Caco-2 (cell line): ENCODE data around the gene TIPRL. TPM values are rescaled to one million over a fixed set of nuclear protein-coding genes. Genes with fewer than 3 reads are reported as not detected.
"Not testable (repeated sequence)": the region's sequence is repeated elsewhere in the genome, so short reads cannot be mapped to it uniquely, and the experiment has no call there.

Experiments
- BruUV-seq: library from RNA; stranded (reverse); fragments of 400-500 nt; replicated peaks from 2 replicates; lab custom pipeline; 2021; lab: Mats Ljungman, UMichigan
- CTCF ChIA-PET: fragments of 300-600 bp; sonication (Branson Sonifier 250); formaldehyde crosslinking; loops from one replicate; lab custom pipeline; 2022; ENCODE audit warnings: antibody characterized with exemption; lab: Charles Lee
- POLR2A ChIA-PET: fragments of 300-600 bp; sonication (Branson Sonifier 250); formaldehyde crosslinking; loops from one replicate; lab custom pipeline; 2022; ENCODE audit warnings: antibody characterized with exemption; lab: Charles Lee
- DNase-seq, 2 experiments: peaks; one replicate each; pipeline versions ENCODE4 v3.0.0 to v3.0.0-alpha.2; 2020 to 2022
- H3K27me3 ChIP-seq: replicated peaks from 2 replicates; pipeline ENCODE4 v1.6.0; 2011; ENCODE audit warnings: low read length; ENCODE audit not compliant: control insufficient read depth, insufficient read depth
- H3K36me3 ChIP-seq: 2 replicates; pipeline ENCODE4 v1.5.1; 2011; ENCODE audit warnings: low read length; ENCODE audit not compliant: control insufficient read depth, insufficient read depth
- H3K4me1 ChIP-seq: fragments of 250-450 bp; sonication (Bioruptor Pico); 2 replicates; pipeline ENCODE4 v1.5.1; 2020; ENCODE audit warnings: mild to moderate bottlenecking
- H3K4me3 ChIP-seq: 2 replicates; pipeline ENCODE4 v1.5.1; 2011; ENCODE audit warnings: low read depth, mild to moderate bottlenecking, control low read depth, low read length
- H3K9me3 ChIP-seq: fragments of 250-450 bp; sonication (Bioruptor Pico); 2 replicates; pipeline ENCODE4 v1.5.1; 2020; ENCODE audit warnings: mild to moderate bottlenecking, moderate library complexity
- H3K27ac Mint-ChIP-seq: one replicate; pipeline ENCODE4 v1.8.0; 2022; ENCODE audit warnings: mixed read lengths; ENCODE audit not compliant: unreplicated experiment
- H3K27me3 Mint-ChIP-seq: one replicate; pipeline ENCODE4 v1.8.0; 2022; ENCODE audit warnings: mixed read lengths; ENCODE audit not compliant: insufficient read depth, unreplicated experiment
- H3K36me3 Mint-ChIP-seq: one replicate; pipeline ENCODE4 v1.8.0; 2022; ENCODE audit warnings: mild to moderate bottlenecking, mixed read lengths; ENCODE audit not compliant: insufficient read depth, unreplicated experiment
- H3K4me1 Mint-ChIP-seq: one replicate; pipeline ENCODE4 v1.8.0; 2022; ENCODE audit warnings: low read depth, mixed read lengths; ENCODE audit not compliant: unreplicated experiment
- H3K4me3 Mint-ChIP-seq: one replicate; pipeline ENCODE4 v1.8.0; 2022; ENCODE audit warnings: mild to moderate bottlenecking, moderate library complexity, mixed read lengths; ENCODE audit not compliant: unreplicated experiment
- H3K9me3 Mint-ChIP-seq: one replicate; pipeline ENCODE4 v1.8.0; 2022; ENCODE audit warnings: mixed read lengths; ENCODE audit not compliant: unreplicated experiment
- CTCF ChIP-seq, 2 experiments: fragments of 200-600 bp in 1 of 2; IDR thresholded peaks; 1 replicate in 1 of 2; 2 replicates in 1 of 2; pipeline versions ENCODE4 v1.5.1 to v1.8.0; 2011 to 2022; ENCODE audit warnings: antibody characterized with exemption in 1 of 2, control low read depth in 1 of 2, inconsistent platforms in 1 of 2, low read depth in 1 of 2, low read length in 1 of 2, mild to moderate bottlenecking in 1 of 2, moderate library complexity in 1 of 2; ENCODE audit not compliant: insufficient read depth in 1 of 2, severe bottlenecking in 1 of 2, unreplicated experiment in 1 of 2
- intact Hi-C: fragments of 100-400 bp; cut with micrococcal nuclease; formaldehyde crosslinking; loops from one replicate; pipeline ENCODE4 v1.10.0; 2022; ENCODE audit not compliant: unreplicated experiment
- total RNA-seq: library from RNA; stranded (reverse); gene quantifications from 2 replicates; pipeline ENCODE4 v1.2.3, GENCODE V29; 2022

The TIPRL gene
- total RNA-seq, 1 experiment from 2014 or later: 38.1 TPM

GRCh38 chr1:168199056-168199455, 20.3 kb downstream of the TIPRL start:
- Histone ChIP-seq H3K4me3 (no peak overlapping the region), H3K9me3 (no peaks in the 10 kb centered on the region), H3K4me1 (peaks cover 5% of the 10 kb centered on the region; the same call in 1 of the 2 replicates), H3K27me3 (no peaks in the 10 kb centered on the region), H3K36me3 (no peaks in the 10 kb centered on the region; the same call in 1 of the 2 replicates)
- Mint-ChIP-seq H3K27me3 (no peaks in the 10 kb centered on the region), H3K36me3 (peaks cover 9% of the 10 kb centered on the region), H3K4me3 (no peak overlapping the region), H3K4me1 (peaks cover 16% of the 10 kb centered on the region), H3K27ac (no peak overlapping the region), H3K9me3 (no peaks in the 10 kb centered on the region)
- DNase-seq: no peak
- intact Hi-C loops: no loop called here
- ChIA-PET CTCF (no interaction called here), POLR2A (no interaction called here)
- no TSS peak for BruUV-seq
- TF ChIP-seq CTCF (IDR thresholded peaks at IDR 0.05; ENCODE audit: insufficient read depth in 1 of 2, low read depth in 1 of 2, low read length in 1 of 2, severe bottlenecking in 1 of 2, unreplicated experiment in 1 of 2): no peak

- H3K4me3 Mint-ChIP-seq: no peak overlapping the region
- H3K36me3 Mint-ChIP-seq: peaks cover 9% of the 10 kb centered on the region
- H3K4me3 ChIP-seq: no peak overlapping the region
- CTCF ChIA-PET: no interaction called here
- H3K27ac Mint-ChIP-seq: peak overlapping the region; percentile 35
- H3K4me1 Mint-ChIP-seq: peaks cover 10% of the 10 kb centered on the region
- intact Hi-C loops: no loop called here
- H3K36me3 ChIP-seq: no peaks in the 10 kb centered on the region; the same call in 1 of the 2 replicates
- TF ChIP-seq CTCF (IDR thresholded peaks at IDR 0.05; ENCODE audit: insufficient read depth in 1 of 2, low read depth in 1 of 2, low read length in 1 of 2, severe bottlenecking in 1 of 2, unreplicated experiment in 1 of 2): no peak
- no TSS peak for BruUV-seq
- no peak for DNase-seq
- H3K4me1 ChIP-seq: peaks cover 5% of the 10 kb centered on the region; the same call in 1 of the 2 replicates
- no peaks in the 10 kb centered on the region for H3K27me3 Mint-ChIP-seq
- no peaks in the 10 kb centered on the region for H3K27me3 ChIP-seq
- POLR2A ChIA-PET: no interaction called here
- H3K9me3 ChIP-seq: no peaks in the 10 kb centered on the region
- peaks cover 18% of the 10 kb centered on the region for H3K9me3 Mint-ChIP-seq
Observed at GRCh38 chr1:168202941-168203654, 24.3 kb downstream of the TIPRL start.

- no peak for TF ChIP-seq CTCF (IDR thresholded peaks at IDR 0.05; ENCODE audit: insufficient read depth in 1 of 2, low read depth in 1 of 2, low read length in 1 of 2, severe bottlenecking in 1 of 2, unreplicated experiment in 1 of 2)
- H3K9me3 ChIP-seq: peaks cover 4% of the 10 kb centered on the region; the same call in 1 of the 2 replicates
- H3K36me3 Mint-ChIP-seq: no peaks in the 10 kb centered on the region
- CTCF ChIA-PET: no interaction called here
- no peaks in the 10 kb centered on the region for H3K27me3 Mint-ChIP-seq
- H3K27me3 ChIP-seq: no peaks in the 10 kb centered on the region
- peaks cover 21% of the 10 kb centered on the region for H3K9me3 Mint-ChIP-seq
- H3K27ac Mint-ChIP-seq: no peak overlapping the region
- peaks cover 21% of the 10 kb centered on the region for H3K4me1 Mint-ChIP-seq
- peaks cover 25% of the 10 kb centered on the region for H3K4me1 ChIP-seq
- BruUV-seq: no TSS peak
- no peak overlapping the region for H3K4me3 ChIP-seq
- POLR2A ChIA-PET: no interaction called here
- H3K36me3 ChIP-seq: no peaks in the 10 kb centered on the region; the same call in 1 of the 2 replicates
- DNase-seq: no peak
- intact Hi-C loops: no loop called here
- H3K4me3 Mint-ChIP-seq: no peak overlapping the region
Observed at GRCh38 chr1:168206111-168206510, 27.3 kb downstream of the TIPRL start.

- H3K9me3 Mint-ChIP-seq: peaks cover 32% of the 10 kb centered on the region
- H3K27ac Mint-ChIP-seq, BruUV-seq, DNase-seq, intact Hi-C loops, H3K27me3 Mint-ChIP-seq, CTCF ChIA-PET, H3K4me3 ChIP-seq, H3K36me3 Mint-ChIP-seq, H3K36me3 ChIP-seq, POLR2A ChIA-PET, H3K27me3 ChIP-seq, H3K4me3 Mint-ChIP-seq: not testable (repeated sequence)
- H3K9me3 ChIP-seq: peaks cover 12% of the 10 kb centered on the region; the same call in 1 of the 2 replicates
- H3K4me1 Mint-ChIP-seq: peaks cover 16% of the 10 kb centered on the region
- H3K4me1 ChIP-seq: peaks cover 24% of the 10 kb centered on the region
Observed at GRCh38 chr1:168207673-168208072, 28.9 kb downstream of the TIPRL start.
